ENCODE data around the gene CXCL1.
A peak's percentile ranks its signal among the peaks of the same experiment; 100 is the strongest.

Gene CXCL1

GRCh38 chr4:73850261-73850970 is 18.8 kb upstream of the CXCL1 start:
- no peak overlapping the region for H3K4me3 ChIP-seq
- no peak overlapping the region for H3K27ac ChIP-seq

GRCh38 chr4:73851293-73851692 is 17.9 kb upstream of the CXCL1 start:
- Histone ChIP-seq H3K27ac (no peak overlapping the region), H3K4me3 (no peak overlapping the region)

- no peak overlapping the region for H3K27ac ChIP-seq
Measured at GRCh38 chr4:73852771-73853170, 16.4 kb upstream of the CXCL1 start.

GRCh38 chr4:73853246-73853704 is 15.9 kb upstream of the CXCL1 start, which contains the start of gene PF4V1:
Gene PF4V1, plus strand, starts transcription at chr4:73853296. Its CDS starts 67 bp downstream, at chr4:73853363.
- peak within 1 kb of the TSS in 1 of 7 experiments; percentile 6 for H3K4me3 ChIP-seq

More at GRCh38 chr4:73852771-73853170, 16.4 kb upstream of the CXCL1 start:
- H3K4me3 ChIP-seq: no peak overlapping the region

GRCh38 chr4:73853718-73854473 is 15.3 kb upstream of the CXCL1 start:
- Histone ChIP-seq H3K4me3 (no peak overlapping the region), H3K27ac (no peak overlapping the region)

More at GRCh38 chr4:73853246-73853704, 15.9 kb upstream of the CXCL1 start, which contains the start of gene PF4V1:
- no peak within 1 kb of the TSS for H3K27ac ChIP-seq

- H3K4me3 ChIP-seq: no peak overlapping the region
- no peak overlapping the region for H3K27ac ChIP-seq
Measured at GRCh38 chr4:73855406-73855805, 13.8 kb upstream of the CXCL1 start.

GRCh38 chr4:73856518-73856917 is 12.7 kb upstream of the CXCL1 start:
- Histone ChIP-seq H3K27ac (no peak overlapping the region), H3K4me3 (no peak overlapping the region)

GRCh38 chr4:73859614-73860088 is 9.5 kb upstream of the CXCL1 start:
- Histone ChIP-seq H3K27ac (no peak overlapping the region), H3K4me3 (no peak overlapping the region)

GRCh38 chr4:73860181-73860580 is 9.0 kb upstream of the CXCL1 start:
- Histone ChIP-seq H3K4me3 (no peak overlapping the region), H3K27ac (no peak overlapping the region)

- Histone ChIP-seq H3K27ac (no peak overlapping the region), H3K4me3 (no peak overlapping the region)
Measured at GRCh38 chr4:73860917-73861316, 8.3 kb upstream of the CXCL1 start.

GRCh38 chr4:73862322-73862721 is 6.9 kb upstream of the CXCL1 start:
- Histone ChIP-seq H3K4me3 (no peak overlapping the region), H3K27ac (no peak overlapping the region)

GRCh38 chr4:73864365-73864764 is 4.8 kb upstream of the CXCL1 start:
- no peak overlapping the region for H3K27ac ChIP-seq
- H3K4me3 ChIP-seq: no peak overlapping the region

GRCh38 chr4:73864961-73865360 is 4.2 kb upstream of the CXCL1 start:
- no peak overlapping the region for H3K4me3 ChIP-seq
- H3K27ac ChIP-seq: no peak overlapping the region

- Histone ChIP-seq H3K27ac (no peak overlapping the region), H3K4me3 (no peak overlapping the region)
Measured at GRCh38 chr4:73865431-73866096, 3.6 kb upstream of the CXCL1 start.

- H3K27ac ChIP-seq: no peak overlapping the region
- H3K4me3 ChIP-seq: no peak overlapping the region
Measured at GRCh38 chr4:73866246-73866645, 2.9 kb upstream of the CXCL1 start.

- no peak overlapping the region for H3K4me3 ChIP-seq
- H3K27ac ChIP-seq: no peak overlapping the region
Measured at GRCh38 chr4:73867783-73868182, 1.4 kb upstream of the CXCL1 start.

GRCh38 chr4:73868206-73869129 is 725 bp upstream of the CXCL1 start:
- H3K27ac ChIP-seq: peak overlapping the region in 11 of 21 experiments; percentile 49 to 82 (median 63)

GRCh38 chr4:73870260-73870659 is 1.1 kb downstream of the CXCL1 start:
- Histone ChIP-seq H3K4me3 (peak overlapping the region in 4 of 7 experiments; percentile 31 to 47 (median 39)), H3K27ac (peak overlapping the region in 1 of 21 experiments; percentile 82)

More at GRCh38 chr4:73868206-73869129, 725 bp upstream of the CXCL1 start:
- peak overlapping the region; percentile 31 to 47 (median 43) for H3K4me3 ChIP-seq

- Histone ChIP-seq H3K4me3 (peak overlapping the region in 1 of 7 experiments; percentile 47), H3K27ac (no peak overlapping the region)
Measured at GRCh38 chr4:73870768-73871167, 1.6 kb downstream of the CXCL1 start.

All from skin epidermis (tissue), 12 donors.